GM23338 (cell line): ENCODE results near the gene KCNA2. TPM values are rescaled to one million over a fixed set of nuclear protein-coding genes. Genes with fewer than 3 reads are reported as not detected.

Experiments used
- ATAC-seq: fragments of 200-7000 bp; cut with Tn5 transposase; 3 replicates; pipeline ENCODE4 v1.9.1; 2020
- DNase-seq: peaks from one replicate; pipeline ENCODE4 v3.0.0-alpha.2; 2015; ENCODE audit warnings: low spot score
- H2AFZ ChIP-seq: fragments of 200-600 bp; sonication (generic); 2 replicates; pipeline ENCODE4 v1.8.0; 2016; ENCODE audit warnings: antibody characterized with exemption, mild to moderate bottlenecking, moderate library complexity
- H3F3A ChIP-seq: fragments of 200-600 bp; sonication (generic); replicated peaks from 2 replicates; pipeline ENCODE4 v1.8.0; 2017; ENCODE audit warnings: antibody characterized with exemption, mixed run types, low read depth
- H3K27ac ChIP-seq: fragments of 200-600 bp; sonication (generic); 2 replicates; pipeline ENCODE4 v1.6.1; 2016; ENCODE audit warnings: low read depth
- H3K27me3 ChIP-seq: fragments of 200-600 bp; sonication (generic); 2 replicates; pipeline ENCODE4 v1.8.0; 2016; ENCODE audit warnings: mild to moderate bottlenecking, mixed run types, moderate library complexity; ENCODE audit not compliant: insufficient read depth
- H3K36me3 ChIP-seq: fragments of 200-600 bp; sonication (generic); 2 replicates; pipeline ENCODE4 v1.8.0; 2016; ENCODE audit warnings: mild to moderate bottlenecking; ENCODE audit not compliant: insufficient read depth
- H3K4me1 ChIP-seq: fragments of 200-600 bp; sonication (generic); 2 replicates; pipeline ENCODE4 v1.8.0; 2016; ENCODE audit warnings: mild to moderate bottlenecking, moderate library complexity; ENCODE audit not compliant: insufficient read depth
- H3K4me2 ChIP-seq: fragments of 200-600 bp; sonication (generic); 2 replicates; pipeline ENCODE4 v1.7.1; 2017; ENCODE audit warnings: mixed run types
- H3K4me3 ChIP-seq: fragments of 200-600 bp; sonication (generic); 2 replicates; pipeline ENCODE4 v1.6.1; 2016; ENCODE audit warnings: mixed run types
- H3K79me2 ChIP-seq: fragments of 200-600 bp; sonication (generic); replicated peaks from 2 replicates; pipeline ENCODE4 v1.8.0; 2017; ENCODE audit warnings: mild to moderate bottlenecking; ENCODE audit not compliant: insufficient read depth
- H3K9me2 ChIP-seq: fragments of 200-600 bp; sonication (generic); 2 replicates; pipeline ENCODE4 v1.8.0; 2017; ENCODE audit not compliant: insufficient read depth
- H4K20me1 ChIP-seq: fragments of 200-600 bp; sonication (generic); replicated peaks from 2 replicates; pipeline ENCODE4 v1.8.0; 2017; ENCODE audit warnings: mild to moderate bottlenecking; ENCODE audit not compliant: insufficient read depth
- H3K27ac Mint-ChIP-seq: 2 replicates; pipeline ENCODE4 v1.8.0; 2020; ENCODE audit warnings: inconsistent platforms, mild to moderate bottlenecking, moderate library complexity, mixed read lengths
- H3K27me3 Mint-ChIP-seq: 3 replicates; pipeline ENCODE4 v1.8.0; 2022; ENCODE audit warnings: low read depth, mild to moderate bottlenecking, moderate library complexity, mixed read lengths, inconsistent platforms; ENCODE audit not compliant: insufficient read depth, poor library complexity
- H3K36me3 Mint-ChIP-seq: 3 replicates; pipeline ENCODE4 v1.8.0; 2021; ENCODE audit warnings: low read depth, mild to moderate bottlenecking, inconsistent platforms, moderate library complexity, mixed read lengths
- H3K4me1 Mint-ChIP-seq: 3 replicates; pipeline ENCODE4 v1.8.0; 2020; ENCODE audit warnings: mild to moderate bottlenecking, inconsistent platforms, mixed read lengths
- H3K4me3 Mint-ChIP-seq: 3 replicates; pipeline ENCODE4 v1.8.0; 2021; ENCODE audit warnings: moderate library complexity, mild to moderate bottlenecking, inconsistent platforms, mixed read lengths
- H3K9me3 Mint-ChIP-seq: 3 replicates; pipeline ENCODE4 v1.8.0; 2020; ENCODE audit warnings: moderate library complexity, mild to moderate bottlenecking, inconsistent platforms, mixed read lengths
- EZH2phosphoT487 ChIP-seq: fragments of 200-600 bp; sonication (generic); IDR thresholded peaks from one replicate; pipeline ENCODE4 v1.8.1; 2018; ENCODE audit warnings: antibody characterized with exemption; ENCODE audit not compliant: unreplicated experiment
- JUNB ChIP-seq: IDR thresholded peaks from one replicate; pipeline ENCODE4 v1.6.1; 2016; ENCODE audit warnings: antibody characterized with exemption; ENCODE audit not compliant: unreplicated experiment
- NANOG ChIP-seq: IDR thresholded peaks from 2 replicates; pipeline ENCODE4 v1.6.1; 2016; ENCODE audit warnings: antibody characterized with exemption, borderline replicate concordance
- POLR2AphosphoS5 ChIP-seq: IDR thresholded peaks from 2 replicates; pipeline ENCODE4 v1.6.1; 2016; ENCODE audit warnings: antibody characterized with exemption, low read depth
- ZNF114 ChIP-seq: fragments of 250-450 bp; sonication (Bioruptor Pico); IDR thresholded peaks from 2 replicates; pipeline ENCODE4 v1.5.0; 2020; ENCODE audit warnings: mild to moderate bottlenecking, moderate library complexity
- ZNF331 ChIP-seq: fragments of 250-450 bp; sonication (Bioruptor Pico); IDR thresholded peaks from 2 replicates; pipeline ENCODE4 v1.5.0; 2020; ENCODE audit warnings: low read depth, mild to moderate bottlenecking, moderate library complexity
- polyA plus RNA-seq: library from polyadenylated mRNA; unstranded; fragments of >200 nt; fragmentation: Nextera tagmentation; extraction: Ambion mirVana; gene quantifications from 2 replicates; pipeline ENCODE4 v1.2.1, GENCODE V29; 2016
- total RNA-seq: library from RNA; depleted of rRNA; stranded (reverse); fragments of >200 nt; shearing (Covaris generic); gene quantifications from 2 replicates; pipeline ENCODE4 v1.2.3, GENCODE V29; 2014
- TF ChIP-seq, protein P1 (sequence below): IDR thresholded peaks from 2 replicates; pipeline ENCODE4 v1.6.1; 2016; ENCODE audit warnings: antibody characterized with exemption
- TF ChIP-seq, protein P2 (sequence below): IDR thresholded peaks from one replicate; pipeline ENCODE4 v1.6.1; 2018; ENCODE audit warnings: antibody characterized with exemption; ENCODE audit not compliant: unreplicated experiment
- TF ChIP-seq, protein P3 (sequence below): fragments of 250-450 bp; sonication (Bioruptor Pico); IDR thresholded peaks from 2 replicates; pipeline ENCODE4 v1.5.0; 2020; ENCODE audit warnings: mild to moderate bottlenecking, moderate library complexity
- TF ChIP-seq, protein P4 (sequence below), 2 experiments: fragments of 200-600 bp in 1 of 2; sonication (generic) in 1 of 2; conservative IDR thresholded peaks; 2 replicates each; pipeline versions ENCODE4 v1.5.1 to v1.6.1; 2016 to 2017; ENCODE audit warnings: antibody characterized with exemption in 2 of 2, low read depth in 2 of 2, mild to moderate bottlenecking in 2 of 2, moderate library complexity in 1 of 2

KCNA2 gene
- total and polyA plus RNA-seq, 2 experiments from 2014 or later, result 0.11 to 1.5 TPM

DNA sequence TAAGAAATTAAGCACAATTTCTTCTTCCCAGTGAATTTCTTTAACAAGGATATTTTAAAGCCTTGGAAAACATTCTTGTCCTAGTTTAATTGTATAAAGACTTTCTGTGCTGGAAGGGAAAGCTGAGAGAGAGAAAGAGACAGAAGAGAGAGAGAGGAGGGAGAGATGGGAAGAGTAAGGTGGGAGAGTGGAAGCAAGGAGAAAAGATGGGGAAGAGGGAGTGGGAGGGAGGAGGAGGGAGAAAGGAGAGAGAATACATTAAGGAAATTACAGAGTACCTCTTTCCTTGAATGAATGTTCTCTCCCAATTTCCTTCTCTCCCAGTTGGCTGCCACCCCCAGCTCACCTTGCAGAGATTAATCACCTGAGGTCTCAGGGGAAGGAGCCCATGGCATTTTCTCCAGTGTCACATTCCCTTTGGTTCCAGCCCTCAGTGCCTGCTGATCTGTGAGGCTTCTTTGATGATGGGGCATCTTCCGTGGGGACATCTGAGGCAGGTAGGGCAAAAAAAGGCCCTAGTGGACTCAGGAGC, 54.8 kb downstream of the KCNA2 start:
- H4K20me1 ChIP-seq, result no peaks in the 10 kb centered on the region
- Mint-ChIP-seq H3K4me1 (no peaks in the 10 kb centered on the region), H3K27ac (no peak overlapping the region), H3K36me3 (no peaks in the 10 kb centered on the region), H3K4me3 (no peak overlapping the region), H3K27me3 (peaks cover 22% of the 10 kb centered on the region), H3K9me3 (no peaks in the 10 kb centered on the region)
- DNase-seq, result no peak
- no peak overlapping the region for H3K4me2 ChIP-seq
- no peaks in the 10 kb centered on the region for H3K9me2 ChIP-seq
- no peak overlapping the region for H3K4me3 ChIP-seq
- H3K79me2 ChIP-seq, result no peaks in the 10 kb centered on the region
- H3K27ac ChIP-seq, result no peak overlapping the region
- peaks cover 41% of the 10 kb centered on the region for H3K27me3 ChIP-seq
- H3K4me1 ChIP-seq, result 0 out of 2 replicates have a peak, but pooled peaks cover 6% of the 10 kb centered on the region
- no peaks in the 10 kb centered on the region for H3F3A ChIP-seq
- no peak for ATAC-seq
- H3K36me3 ChIP-seq, result no peaks in the 10 kb centered on the region
- no peak overlapping the region for H2AFZ ChIP-seq
- TF ChIP-seq EZH2phosphoT487 (no peak), POLR2AphosphoS5 (no peak), NANOG (no peak), ZNF331 (no peak), ZNF114 (CRISPR knock-in tag) (no peak), JUNB (no peak)
- TF ChIP-seq, protein P1, sequence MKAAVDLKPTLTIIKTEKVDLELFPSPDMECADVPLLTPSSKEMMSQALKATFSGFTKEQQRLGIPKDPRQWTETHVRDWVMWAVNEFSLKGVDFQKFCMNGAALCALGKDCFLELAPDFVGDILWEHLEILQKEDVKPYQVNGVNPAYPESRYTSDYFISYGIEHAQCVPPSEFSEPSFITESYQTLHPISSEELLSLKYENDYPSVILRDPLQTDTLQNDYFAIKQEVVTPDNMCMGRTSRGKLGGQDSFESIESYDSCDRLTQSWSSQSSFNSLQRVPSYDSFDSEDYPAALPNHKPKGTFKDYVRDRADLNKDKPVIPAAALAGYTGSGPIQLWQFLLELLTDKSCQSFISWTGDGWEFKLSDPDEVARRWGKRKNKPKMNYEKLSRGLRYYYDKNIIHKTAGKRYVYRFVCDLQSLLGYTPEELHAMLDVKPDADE, result no peak
- TF ChIP-seq, protein P2, sequence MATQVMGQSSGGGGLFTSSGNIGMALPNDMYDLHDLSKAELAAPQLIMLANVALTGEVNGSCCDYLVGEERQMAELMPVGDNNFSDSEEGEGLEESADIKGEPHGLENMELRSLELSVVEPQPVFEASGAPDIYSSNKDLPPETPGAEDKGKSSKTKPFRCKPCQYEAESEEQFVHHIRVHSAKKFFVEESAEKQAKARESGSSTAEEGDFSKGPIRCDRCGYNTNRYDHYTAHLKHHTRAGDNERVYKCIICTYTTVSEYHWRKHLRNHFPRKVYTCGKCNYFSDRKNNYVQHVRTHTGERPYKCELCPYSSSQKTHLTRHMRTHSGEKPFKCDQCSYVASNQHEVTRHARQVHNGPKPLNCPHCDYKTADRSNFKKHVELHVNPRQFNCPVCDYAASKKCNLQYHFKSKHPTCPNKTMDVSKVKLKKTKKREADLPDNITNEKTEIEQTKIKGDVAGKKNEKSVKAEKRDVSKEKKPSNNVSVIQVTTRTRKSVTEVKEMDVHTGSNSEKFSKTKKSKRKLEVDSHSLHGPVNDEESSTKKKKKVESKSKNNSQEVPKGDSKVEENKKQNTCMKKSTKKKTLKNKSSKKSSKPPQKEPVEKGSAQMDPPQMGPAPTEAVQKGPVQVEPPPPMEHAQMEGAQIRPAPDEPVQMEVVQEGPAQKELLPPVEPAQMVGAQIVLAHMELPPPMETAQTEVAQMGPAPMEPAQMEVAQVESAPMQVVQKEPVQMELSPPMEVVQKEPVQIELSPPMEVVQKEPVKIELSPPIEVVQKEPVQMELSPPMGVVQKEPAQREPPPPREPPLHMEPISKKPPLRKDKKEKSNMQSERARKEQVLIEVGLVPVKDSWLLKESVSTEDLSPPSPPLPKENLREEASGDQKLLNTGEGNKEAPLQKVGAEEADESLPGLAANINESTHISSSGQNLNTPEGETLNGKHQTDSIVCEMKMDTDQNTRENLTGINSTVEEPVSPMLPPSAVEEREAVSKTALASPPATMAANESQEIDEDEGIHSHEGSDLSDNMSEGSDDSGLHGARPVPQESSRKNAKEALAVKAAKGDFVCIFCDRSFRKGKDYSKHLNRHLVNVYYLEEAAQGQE, result no peak
- TF ChIP-seq, protein P3, sequence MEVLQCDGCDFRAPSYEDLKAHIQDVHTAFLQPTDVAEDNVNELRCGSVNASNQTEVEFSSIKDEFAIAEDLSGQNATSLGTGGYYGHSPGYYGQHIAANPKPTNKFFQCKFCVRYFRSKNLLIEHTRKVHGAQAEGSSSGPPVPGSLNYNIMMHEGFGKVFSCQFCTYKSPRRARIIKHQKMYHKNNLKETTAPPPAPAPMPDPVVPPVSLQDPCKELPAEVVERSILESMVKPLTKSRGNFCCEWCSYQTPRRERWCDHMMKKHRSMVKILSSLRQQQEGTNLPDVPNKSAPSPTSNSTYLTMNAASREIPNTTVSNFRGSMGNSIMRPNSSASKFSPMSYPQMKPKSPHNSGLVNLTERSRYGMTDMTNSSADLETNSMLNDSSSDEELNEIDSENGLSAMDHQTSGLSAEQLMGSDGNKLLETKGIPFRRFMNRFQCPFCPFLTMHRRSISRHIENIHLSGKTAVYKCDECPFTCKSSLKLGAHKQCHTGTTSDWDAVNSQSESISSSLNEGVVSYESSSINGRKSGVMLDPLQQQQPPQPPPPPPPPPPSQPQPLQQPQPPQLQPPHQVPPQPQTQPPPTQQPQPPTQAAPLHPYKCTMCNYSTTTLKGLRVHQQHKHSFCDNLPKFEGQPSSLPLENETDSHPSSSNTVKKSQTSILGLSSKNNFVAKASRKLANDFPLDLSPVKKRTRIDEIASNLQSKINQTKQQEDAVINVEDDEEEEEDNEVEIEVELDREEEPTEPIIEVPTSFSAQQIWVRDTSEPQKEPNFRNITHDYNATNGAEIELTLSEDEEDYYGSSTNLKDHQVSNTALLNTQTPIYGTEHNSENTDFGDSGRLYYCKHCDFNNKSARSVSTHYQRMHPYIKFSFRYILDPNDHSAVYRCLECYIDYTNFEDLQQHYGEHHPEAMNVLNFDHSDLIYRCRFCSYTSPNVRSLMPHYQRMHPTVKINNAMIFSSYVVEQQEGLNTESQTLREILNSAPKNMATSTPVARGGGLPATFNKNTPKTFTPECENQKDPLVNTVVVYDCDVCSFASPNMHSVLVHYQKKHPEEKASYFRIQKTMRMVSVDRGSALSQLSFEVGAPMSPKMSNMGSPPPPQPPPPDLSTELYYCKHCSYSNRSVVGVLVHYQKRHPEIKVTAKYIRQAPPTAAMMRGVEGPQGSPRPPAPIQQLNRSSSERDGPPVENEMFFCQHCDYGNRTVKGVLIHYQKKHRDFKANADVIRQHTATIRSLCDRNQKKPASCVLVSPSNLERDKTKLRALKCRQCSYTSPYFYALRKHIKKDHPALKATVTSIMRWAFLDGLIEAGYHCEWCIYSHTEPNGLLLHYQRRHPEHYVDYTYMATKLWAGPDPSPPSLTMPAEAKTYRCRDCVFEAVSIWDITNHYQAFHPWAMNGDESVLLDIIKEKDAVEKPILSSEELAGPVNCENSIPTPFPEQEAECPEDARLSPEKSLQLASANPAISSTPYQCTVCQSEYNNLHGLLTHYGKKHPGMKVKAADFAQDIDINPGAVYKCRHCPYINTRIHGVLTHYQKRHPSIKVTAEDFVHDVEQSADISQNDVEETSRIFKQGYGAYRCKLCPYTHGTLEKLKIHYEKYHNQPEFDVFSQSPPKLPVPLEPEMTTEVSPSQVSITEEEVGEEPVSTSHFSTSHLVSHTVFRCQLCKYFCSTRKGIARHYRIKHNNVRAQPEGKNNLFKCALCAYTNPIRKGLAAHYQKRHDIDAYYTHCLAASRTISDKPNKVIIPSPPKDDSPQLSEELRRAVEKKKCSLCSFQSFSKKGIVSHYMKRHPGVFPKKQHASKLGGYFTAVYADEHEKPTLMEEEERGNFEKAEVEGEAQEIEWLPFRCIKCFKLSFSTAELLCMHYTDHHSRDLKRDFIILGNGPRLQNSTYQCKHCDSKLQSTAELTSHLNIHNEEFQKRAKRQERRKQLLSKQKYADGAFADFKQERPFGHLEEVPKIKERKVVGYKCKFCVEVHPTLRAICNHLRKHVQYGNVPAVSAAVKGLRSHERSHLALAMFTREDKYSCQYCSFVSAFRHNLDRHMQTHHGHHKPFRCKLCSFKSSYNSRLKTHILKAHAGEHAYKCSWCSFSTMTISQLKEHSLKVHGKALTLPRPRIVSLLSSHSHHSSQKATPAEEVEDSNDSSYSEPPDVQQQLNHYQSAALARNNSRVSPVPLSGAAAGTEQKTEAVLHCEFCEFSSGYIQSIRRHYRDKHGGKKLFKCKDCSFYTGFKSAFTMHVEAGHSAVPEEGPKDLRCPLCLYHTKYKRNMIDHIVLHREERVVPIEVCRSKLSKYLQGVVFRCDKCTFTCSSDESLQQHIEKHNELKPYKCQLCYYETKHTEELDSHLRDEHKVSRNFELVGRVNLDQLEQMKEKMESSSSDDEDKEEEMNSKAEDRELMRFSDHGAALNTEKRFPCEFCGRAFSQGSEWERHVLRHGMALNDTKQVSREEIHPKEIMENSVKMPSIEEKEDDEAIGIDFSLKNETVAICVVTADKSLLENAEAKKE (CRISPR knock-in tag), result no peak
- TF ChIP-seq, protein P4, sequence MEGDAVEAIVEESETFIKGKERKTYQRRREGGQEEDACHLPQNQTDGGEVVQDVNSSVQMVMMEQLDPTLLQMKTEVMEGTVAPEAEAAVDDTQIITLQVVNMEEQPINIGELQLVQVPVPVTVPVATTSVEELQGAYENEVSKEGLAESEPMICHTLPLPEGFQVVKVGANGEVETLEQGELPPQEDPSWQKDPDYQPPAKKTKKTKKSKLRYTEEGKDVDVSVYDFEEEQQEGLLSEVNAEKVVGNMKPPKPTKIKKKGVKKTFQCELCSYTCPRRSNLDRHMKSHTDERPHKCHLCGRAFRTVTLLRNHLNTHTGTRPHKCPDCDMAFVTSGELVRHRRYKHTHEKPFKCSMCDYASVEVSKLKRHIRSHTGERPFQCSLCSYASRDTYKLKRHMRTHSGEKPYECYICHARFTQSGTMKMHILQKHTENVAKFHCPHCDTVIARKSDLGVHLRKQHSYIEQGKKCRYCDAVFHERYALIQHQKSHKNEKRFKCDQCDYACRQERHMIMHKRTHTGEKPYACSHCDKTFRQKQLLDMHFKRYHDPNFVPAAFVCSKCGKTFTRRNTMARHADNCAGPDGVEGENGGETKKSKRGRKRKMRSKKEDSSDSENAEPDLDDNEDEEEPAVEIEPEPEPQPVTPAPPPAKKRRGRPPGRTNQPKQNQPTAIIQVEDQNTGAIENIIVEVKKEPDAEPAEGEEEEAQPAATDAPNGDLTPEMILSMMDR (conservative IDR thresholded peaks at IDR 0.05; ENCODE audit: low read depth in 2 of 2), result no peak
